OCI-LY3 (cell line): ENCODE results near the gene KCNN2.
A peak's percentile ranks its signal among the peaks of the same experiment; 100 is the strongest.

ENCODE experiments used
- H2AFZ ChIP-seq: fragments of 200-600, 300-600 bp; shearing (Covaris generic); 2 replicates; pipeline ENCODE4 v1.6.0; 2014; ENCODE audit warnings: antibody characterized with exemption, low read depth, low read length
- H3K27ac ChIP-seq: fragments of 200-600, 300-600 bp; sonication (generic); 2 replicates; pipeline ENCODE4 v1.5.1; 2014; ENCODE audit warnings: mild to moderate bottlenecking, low read length, moderate library complexity, mixed read lengths
- H3K27me3 ChIP-seq: fragments of 200-600, 300-600 bp; sonication (generic); 2 replicates; pipeline ENCODE4 v1.6.1; 2014; ENCODE audit warnings: low read depth, low read length, mixed read lengths
- H3K36me3 ChIP-seq: fragments of 200-600, 300-600 bp; sonication (generic); replicated peaks from 2 replicates; pipeline ENCODE3; 2014; ENCODE audit warnings: low read depth, low read length, mixed read lengths
- H3K4me1 ChIP-seq: fragments of 300-600, 200-600 bp; sonication (generic); 2 replicates; pipeline ENCODE4 v1.6.1; 2014; ENCODE audit warnings: low read length, mixed read lengths
- H3K4me2 ChIP-seq: fragments of 200-600, 300-600 bp; sonication (generic); 2 replicates; pipeline ENCODE4 v1.6.1; 2014; ENCODE audit warnings: low read length, mixed read lengths
- H3K4me3 ChIP-seq: fragments of 300-600, 200-600 bp; sonication (generic); 2 replicates; pipeline ENCODE4 v1.5.1; 2014; ENCODE audit warnings: antibody characterized with exemption, mild to moderate bottlenecking, low read length, moderate library complexity
- H3K79me2 ChIP-seq: fragments of 300-600, 200-600 bp; shearing (Covaris generic); 2 replicates; pipeline ENCODE4 v1.6.1; 2014; ENCODE audit warnings: mild to moderate bottlenecking, low read length, mixed read lengths
- H3K9ac ChIP-seq: fragments of 300-600, 200-600 bp; shearing (Covaris generic); 2 replicates; pipeline ENCODE4 v1.6.0; 2014; ENCODE audit warnings: mild to moderate bottlenecking, low read length, moderate library complexity
- H3K9me3 ChIP-seq: fragments of 200-600, 300-600 bp; shearing (Covaris generic); 2 replicates; pipeline ENCODE4 v1.6.1; 2014; ENCODE audit warnings: low read length, mixed read lengths; ENCODE audit not compliant: insufficient read depth
- H4K20me1 ChIP-seq: fragments of 200-600, 300-600 bp; sonication (generic); 2 replicates; pipeline ENCODE4 v1.6.1; 2016; ENCODE audit warnings: low read length, mixed read lengths; ENCODE audit not compliant: insufficient read depth
- CTCF ChIP-seq: fragments of 200-600, 300-600 bp; sonication (generic); IDR thresholded peaks from 2 replicates; pipeline ENCODE4 v1.5.1; 2014; ENCODE audit warnings: antibody characterized with exemption, low read length, low read depth
- EZH2phosphoT487 ChIP-seq: fragments of 200-600 bp; shearing (Covaris generic); IDR thresholded peaks from 2 replicates; pipeline ENCODE4 v1.6.1; 2018; ENCODE audit warnings: antibody characterized with exemption, mixed run types, low read depth

Gene KCNN2

GRCh38 chr5:114450437-114450836, 88.6 kb downstream of the KCNN2 start:
- H3K79me2 ChIP-seq: no peaks in the 10 kb centered on the region
- no peaks in the 10 kb centered on the region for H3K9me3 ChIP-seq
- no peaks in the 10 kb centered on the region for H3K27me3 ChIP-seq
- H3K4me1 ChIP-seq: peaks cover 9% of the 10 kb centered on the region
- no peak overlapping the region for H3K4me3 ChIP-seq
- no peaks in the 10 kb centered on the region for H4K20me1 ChIP-seq
- H3K9ac ChIP-seq: no peak overlapping the region
- no peak overlapping the region for H2AFZ ChIP-seq
- TF ChIP-seq CTCF (no peak), EZH2phosphoT487 (no peak)
- H3K27ac ChIP-seq: no peak overlapping the region
- H3K4me2 ChIP-seq: peak overlapping the region; percentile 69
- H3K36me3 ChIP-seq: no peaks in the 10 kb centered on the region

GRCh38 chr5:114458726-114459125, 96.9 kb downstream of the KCNN2 start:
- Histone ChIP-seq H3K27ac (no peak overlapping the region), H3K4me1 (no peaks in the 10 kb centered on the region), H3K79me2 (no peaks in the 10 kb centered on the region), H2AFZ (no peak overlapping the region), H4K20me1 (no peaks in the 10 kb centered on the region), H3K36me3 (no peaks in the 10 kb centered on the region), H3K4me2 (no peak overlapping the region), H3K4me3 (no peak overlapping the region), H3K9me3 (no peaks in the 10 kb centered on the region), H3K27me3 (no peaks in the 10 kb centered on the region), H3K9ac (no peak overlapping the region)
- TF ChIP-seq CTCF: no peak
- TF ChIP-seq EZH2phosphoT487: no peak

- no peaks in the 10 kb centered on the region for H3K4me1 ChIP-seq
- H2AFZ ChIP-seq: no peak overlapping the region
- H3K79me2 ChIP-seq: no peaks in the 10 kb centered on the region
- H4K20me1 ChIP-seq: no peaks in the 10 kb centered on the region
- no peaks in the 10 kb centered on the region for H3K36me3 ChIP-seq
- no peak overlapping the region for H3K4me3 ChIP-seq
- H3K9ac ChIP-seq: no peak overlapping the region
- H3K4me2 ChIP-seq: no peak overlapping the region
- H3K27me3 ChIP-seq: no peaks in the 10 kb centered on the region
- H3K27ac ChIP-seq: no peak overlapping the region
- H3K9me3 ChIP-seq: no peaks in the 10 kb centered on the region
- no peak for TF ChIP-seq EZH2phosphoT487
- no peak for TF ChIP-seq CTCF
Observed at GRCh38 chr5:114467171-114467570, 105.3 kb downstream of the KCNN2 start.

- H4K20me1 ChIP-seq: no peaks in the 10 kb centered on the region
- H3K9ac ChIP-seq: no peak overlapping the region
- no peaks in the 10 kb centered on the region for H3K79me2 ChIP-seq
- no peak overlapping the region for H3K27ac ChIP-seq
- TF ChIP-seq CTCF (no peak), EZH2phosphoT487 (no peak)
- no peak overlapping the region for H2AFZ ChIP-seq
- no peaks in the 10 kb centered on the region for H3K9me3 ChIP-seq
- H3K4me2 ChIP-seq: no peak overlapping the region
- no peak overlapping the region for H3K4me3 ChIP-seq
- no peaks in the 10 kb centered on the region for H3K36me3 ChIP-seq
- no peaks in the 10 kb centered on the region for H3K27me3 ChIP-seq
- H3K4me1 ChIP-seq: no peaks in the 10 kb centered on the region
Observed at GRCh38 chr5:114467729-114468128, 105.9 kb downstream of the KCNN2 start.
